Osteoblast (primary cell): ENCODE data around the gene PFKP. TPM values are rescaled to one million over a fixed set of nuclear protein-coding genes. Genes with fewer than 3 reads are reported as not detected.

Source experiments
- DNase-seq: peaks from one replicate; pipeline ENCODE4 v3.0.0; 2011; ENCODE audit warnings: low spot score, mixed read lengths; ENCODE audit not compliant: insufficient read length; ENCODE audit errors: missing footprints
- H2AFZ ChIP-seq: 2 replicates; pipeline ENCODE4 v1.6.0; 2011; ENCODE audit warnings: mild to moderate bottlenecking, low read length
- H3K27ac ChIP-seq: 2 replicates; pipeline ENCODE4 v1.5.1; 2011; ENCODE audit warnings: mild to moderate bottlenecking, low read depth, low read length, moderate library complexity
- H3K27me3 ChIP-seq: 2 replicates; pipeline ENCODE4 v1.6.0; 2012; ENCODE audit warnings: mild to moderate bottlenecking, control low read depth, inconsistent platforms, low read length, moderate library complexity; ENCODE audit not compliant: insufficient read depth
- H3K36me3 ChIP-seq: 2 replicates; pipeline ENCODE4 v1.5.1; 2011; ENCODE audit warnings: mild to moderate bottlenecking, low read length, control low read depth, moderate library complexity; ENCODE audit not compliant: insufficient read depth
- H3K4me1 ChIP-seq: 2 replicates; pipeline ENCODE4 v1.5.1; 2011; ENCODE audit warnings: mild to moderate bottlenecking, low read length, control low read depth, moderate library complexity; ENCODE audit not compliant: insufficient read depth
- H3K4me2 ChIP-seq: 2 replicates; pipeline ENCODE4 v1.6.0; 2011; ENCODE audit warnings: mild to moderate bottlenecking, low read length; ENCODE audit not compliant: insufficient read depth
- H3K4me3 ChIP-seq: fragments of 200-600 bp; sonication (generic); 3 replicates; pipeline ENCODE4 v1.5.1; 2012; ENCODE audit warnings: mild to moderate bottlenecking, low read length, inconsistent platforms; ENCODE audit not compliant: insufficient read depth
- H3K79me2 ChIP-seq: 2 replicates; pipeline ENCODE4 v1.6.0; 2012; ENCODE audit warnings: mild to moderate bottlenecking, low read length, control low read depth, inconsistent platforms; ENCODE audit not compliant: insufficient read depth
- H3K9me3 ChIP-seq: 2 replicates; pipeline ENCODE4 v1.5.1; 2011; ENCODE audit warnings: low read depth, low read length, control low read depth
- H4K20me1 ChIP-seq: 2 replicates; pipeline ENCODE4 v1.6.0; 2012; ENCODE audit warnings: mild to moderate bottlenecking, low read length, control low read depth; ENCODE audit not compliant: insufficient read depth
- CTCF ChIP-seq: IDR thresholded peaks from 2 replicates; pipeline ENCODE4 v1.5.1; 2011; ENCODE audit warnings: mild to moderate bottlenecking, low read depth, low read length, moderate library complexity; ENCODE audit errors: extremely low read depth
- total RNA-seq: library from RNA; depleted of rRNA; stranded (reverse); fragments of >200 nt; gene quantifications from 2 replicates; pipeline ENCODE4 v1.2.3, GENCODE V29; 2012

PFKP gene
- total RNA-seq, 1 donor, result 80.0 TPM

DNA sequence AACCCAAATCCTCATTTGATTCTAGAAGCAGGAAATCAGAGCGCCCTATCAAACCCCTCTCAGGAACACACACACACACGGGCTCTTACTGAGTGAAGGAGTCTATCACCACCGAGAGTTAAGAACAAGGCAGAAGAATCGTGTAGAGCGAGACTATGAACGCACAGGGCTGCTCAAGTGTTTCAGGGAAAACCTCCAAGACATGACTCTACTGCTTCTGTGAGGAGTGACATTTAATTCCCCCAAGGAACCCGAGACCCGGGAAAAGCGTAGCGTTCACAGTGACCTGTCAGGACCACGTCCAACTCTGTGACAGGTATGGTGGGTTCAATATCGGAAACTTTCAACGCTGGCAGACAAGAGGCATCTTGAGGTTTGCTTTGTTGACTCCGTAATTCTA lies 83.6 kb downstream of the PFKP start:
- Histone ChIP-seq H3K27ac (no peak overlapping the region), H3K4me2 (no peak overlapping the region), H2AFZ (no peak overlapping the region), H3K4me3 (no peak overlapping the region), H3K36me3 (peaks cover 98% of the 10 kb centered on the region), H3K27me3 (no peaks in the 10 kb centered on the region), H4K20me1 (peaks cover 6% of the 10 kb centered on the region), H3K4me1 (no peaks in the 10 kb centered on the region), H3K9me3 (no peaks in the 10 kb centered on the region), H3K79me2 (no peaks in the 10 kb centered on the region)
- DNase-seq, result no peak
- no peak for TF ChIP-seq CTCF

GRCh38 chr10:3151889-3152565 lies 84.7 kb downstream of the PFKP start:
- Histone ChIP-seq H3K9me3 (no peaks in the 10 kb centered on the region), H3K27ac (no peak overlapping the region), H3K4me3 (no peak overlapping the region), H4K20me1 (peaks cover 6% of the 10 kb centered on the region), H3K79me2 (no peaks in the 10 kb centered on the region), H3K4me2 (no peak overlapping the region), H3K36me3 (peaks cover 100% of the 10 kb centered on the region), H3K4me1 (no peaks in the 10 kb centered on the region), H2AFZ (no peak overlapping the region), H3K27me3 (no peaks in the 10 kb centered on the region)
- no peak for TF ChIP-seq CTCF
- no peak for DNase-seq

- Histone ChIP-seq H3K79me2 (no peaks in the 10 kb centered on the region), H4K20me1 (peaks cover 6% of the 10 kb centered on the region), H3K27me3 (no peaks in the 10 kb centered on the region), H3K9me3 (no peaks in the 10 kb centered on the region), H3K27ac (no peak overlapping the region), H3K4me1 (no peaks in the 10 kb centered on the region), H3K36me3 (peaks cover 100% of the 10 kb centered on the region), H2AFZ (no peak overlapping the region), H3K4me3 (no peak overlapping the region), H3K4me2 (no peak overlapping the region)
- no peak for DNase-seq
- no peak for TF ChIP-seq CTCF
Observed at GRCh38 chr10:3152566-3152935, 85.2 kb downstream of the PFKP start.

GRCh38 chr10:3154666-3155065 lies 87.3 kb downstream of the PFKP start:
- H3K36me3 ChIP-seq, result peaks cover 100% of the 10 kb centered on the region

More at GRCh38 chr10:3154666-3155065, 87.3 kb downstream of the PFKP start:
- H3K27ac ChIP-seq, result no peak overlapping the region
- no peak for DNase-seq
- H3K9me3 ChIP-seq, result no peaks in the 10 kb centered on the region
- TF ChIP-seq CTCF, result no peak
- no peaks in the 10 kb centered on the region for H3K79me2 ChIP-seq
- no peaks in the 10 kb centered on the region for H3K27me3 ChIP-seq
- H3K4me3 ChIP-seq, result no peak overlapping the region
- H4K20me1 ChIP-seq, result peaks cover 6% of the 10 kb centered on the region
- no peaks in the 10 kb centered on the region for H3K4me1 ChIP-seq
- H3K4me2 ChIP-seq, result no peak overlapping the region
- H2AFZ ChIP-seq, result no peak overlapping the region
